HG02870 (cell line): ENCODE measurements around the gene ZNF775.
"Not testable (repeated sequence)": the region's sequence is repeated elsewhere in the genome, so short reads cannot be mapped to it uniquely, and the experiment has no call there.

ENCODE experiments used
- ATAC-seq: cut with Tn5 transposase; IDR thresholded peaks from one replicate; pipeline ENCODE4 v1.9.1; 2021; ENCODE audit warnings: mild to moderate bottlenecking, moderate library complexity; ENCODE audit not compliant: unreplicated experiment

The ZNF775 gene

DNA sequence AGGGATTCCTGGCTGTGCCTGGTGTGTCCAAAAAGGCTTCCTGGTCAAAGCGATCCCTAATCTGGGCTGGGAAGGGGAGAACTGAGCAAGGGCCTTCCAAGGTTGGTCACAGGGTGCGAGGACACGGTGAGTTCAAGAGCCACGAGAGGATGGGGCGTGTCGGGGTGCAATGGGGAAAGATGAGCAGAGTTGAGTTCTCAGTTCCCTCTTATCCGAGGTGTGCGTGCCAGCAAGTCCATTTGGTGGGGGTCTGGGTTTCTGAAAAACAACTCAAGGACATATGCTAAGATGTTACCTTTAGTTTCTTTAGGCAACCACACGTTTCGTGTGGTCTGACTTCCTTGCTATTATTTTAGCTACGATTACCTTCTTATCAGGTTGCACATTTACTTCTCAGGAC lies 1.3 kb downstream of the ZNF775 start:
- no peak for ATAC-seq

DNA sequence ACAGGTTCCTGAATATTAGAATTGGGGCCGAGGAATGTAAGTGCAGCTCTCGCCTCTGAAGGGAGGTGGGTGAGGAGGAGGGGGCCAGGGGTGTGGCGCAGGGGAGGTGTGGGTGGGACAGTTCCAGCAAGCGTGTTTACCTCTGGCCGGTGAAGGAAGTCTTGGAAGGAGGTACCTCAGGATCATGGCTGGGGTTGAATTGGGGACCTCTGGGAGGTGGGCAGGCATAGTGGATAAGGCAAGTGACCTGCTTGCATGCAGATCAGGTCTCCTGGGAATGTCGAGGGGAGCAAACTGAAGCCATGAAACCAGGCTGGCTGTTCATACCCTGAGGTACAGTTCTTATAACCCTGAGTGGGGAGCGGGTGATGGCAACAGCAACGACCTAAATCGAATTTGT lies 2.0 kb downstream of the ZNF775 start:
- no peak for ATAC-seq

DNA sequence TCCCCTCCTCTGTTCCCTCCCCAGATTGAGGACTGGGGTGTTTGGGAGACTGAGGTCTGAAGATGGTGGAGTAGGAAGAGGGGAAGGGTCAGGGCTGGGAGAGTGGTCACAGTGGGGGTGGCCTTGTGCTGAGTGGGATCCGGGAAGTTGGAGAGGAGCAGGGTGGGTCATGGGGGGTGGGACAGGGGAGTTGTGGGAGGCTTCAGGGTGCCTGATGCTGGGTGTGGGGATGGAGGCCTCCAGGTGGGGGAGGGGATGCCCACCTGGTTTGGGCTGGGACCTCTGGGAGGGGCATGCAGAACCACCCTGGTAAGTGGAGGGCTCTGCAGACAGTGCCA lies 2.6 kb downstream of the ZNF775 start:
- ATAC-seq, result no peak

DNA sequence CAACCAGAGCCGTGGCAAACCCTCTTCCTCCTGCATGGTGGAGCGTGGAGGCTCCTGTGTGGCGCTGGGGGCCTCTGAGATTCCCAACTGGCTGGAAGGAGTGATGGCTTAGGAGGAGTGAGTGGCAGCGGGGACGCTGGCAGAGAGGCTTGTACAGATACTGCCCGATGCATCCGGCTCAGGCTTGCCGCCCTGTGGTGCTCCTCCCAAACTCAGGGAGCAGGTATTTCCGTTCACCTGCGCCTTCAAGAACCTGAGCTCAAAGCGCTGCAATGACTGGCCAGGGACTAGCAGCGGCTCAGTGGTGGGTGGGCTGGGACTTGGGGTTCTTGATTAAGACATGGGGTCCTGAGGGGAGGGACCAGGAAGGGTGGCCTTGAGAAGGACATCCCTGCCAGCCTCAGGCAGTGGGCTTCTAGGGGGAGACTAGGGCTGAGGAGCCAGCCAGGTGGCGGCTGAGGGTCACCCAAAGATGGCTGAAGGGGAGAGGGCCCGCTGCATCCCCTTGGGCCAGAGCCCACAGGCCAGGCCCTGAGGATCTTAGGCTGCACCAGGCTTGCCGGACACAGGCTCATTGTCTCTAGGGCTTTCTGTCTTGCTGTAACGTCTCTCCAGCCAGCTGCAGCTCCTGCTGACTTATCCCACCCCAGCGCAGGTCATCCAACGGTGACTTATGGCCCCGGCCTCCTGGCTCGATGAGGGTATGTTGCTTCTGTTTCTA lies 3.2 kb downstream of the ZNF775 start:
- no peak for ATAC-seq

DNA sequence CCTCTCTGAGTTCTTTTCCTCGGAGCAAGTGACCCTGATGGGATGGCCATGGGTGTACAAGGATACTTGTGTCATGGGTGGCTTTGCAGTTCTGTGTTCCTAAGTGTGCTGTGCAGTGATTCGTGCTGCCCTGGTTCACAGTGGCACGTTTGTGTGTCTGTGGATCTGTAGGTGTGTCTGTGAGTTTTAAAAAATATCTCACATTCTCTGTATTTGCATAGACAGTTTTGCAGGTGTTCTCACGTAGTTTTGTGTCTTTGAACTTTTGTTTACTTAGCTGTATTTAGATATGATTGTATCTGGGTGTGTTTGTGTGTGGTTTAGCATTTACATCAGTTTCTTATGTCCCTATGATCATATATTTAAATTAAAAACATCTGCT lies 3.7 kb downstream of the ZNF775 start:
- no peak for ATAC-seq

DNA sequence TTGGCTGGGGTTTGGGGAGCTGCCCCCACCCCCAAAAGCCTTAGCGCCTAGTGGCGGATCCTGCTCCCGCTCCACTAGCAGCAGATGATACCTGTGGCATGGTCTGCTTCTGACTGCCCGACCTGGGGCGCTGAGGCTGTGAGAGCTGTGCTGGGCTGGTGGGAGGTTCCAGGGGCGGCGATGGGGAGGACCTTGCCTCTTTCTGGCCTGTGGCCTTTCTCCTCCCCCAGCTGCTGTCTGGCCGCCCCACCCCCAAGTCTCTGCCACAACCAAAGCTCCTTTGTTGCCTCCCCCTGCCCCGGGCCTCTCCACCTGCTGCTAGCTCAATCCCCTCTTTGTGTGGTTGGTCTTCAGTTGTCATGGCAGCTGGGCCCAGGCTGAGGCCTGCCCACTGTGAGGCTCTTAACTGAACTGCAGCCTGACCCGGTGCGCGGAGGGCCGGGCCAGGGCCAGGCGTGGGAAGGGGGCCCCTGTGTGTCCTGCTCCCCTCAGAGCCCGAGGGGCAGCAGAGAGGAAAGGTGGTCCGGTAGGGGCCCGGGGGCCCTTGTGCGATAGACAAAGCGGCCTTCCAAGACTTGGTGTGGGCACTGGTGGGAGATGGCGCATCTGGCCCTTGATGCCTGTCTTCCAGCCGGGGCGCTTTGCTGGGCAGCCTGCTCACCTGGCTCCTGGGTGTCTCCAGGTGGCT lies 4.7 kb downstream of the ZNF775 start:
- ATAC-seq, result no peak

DNA sequence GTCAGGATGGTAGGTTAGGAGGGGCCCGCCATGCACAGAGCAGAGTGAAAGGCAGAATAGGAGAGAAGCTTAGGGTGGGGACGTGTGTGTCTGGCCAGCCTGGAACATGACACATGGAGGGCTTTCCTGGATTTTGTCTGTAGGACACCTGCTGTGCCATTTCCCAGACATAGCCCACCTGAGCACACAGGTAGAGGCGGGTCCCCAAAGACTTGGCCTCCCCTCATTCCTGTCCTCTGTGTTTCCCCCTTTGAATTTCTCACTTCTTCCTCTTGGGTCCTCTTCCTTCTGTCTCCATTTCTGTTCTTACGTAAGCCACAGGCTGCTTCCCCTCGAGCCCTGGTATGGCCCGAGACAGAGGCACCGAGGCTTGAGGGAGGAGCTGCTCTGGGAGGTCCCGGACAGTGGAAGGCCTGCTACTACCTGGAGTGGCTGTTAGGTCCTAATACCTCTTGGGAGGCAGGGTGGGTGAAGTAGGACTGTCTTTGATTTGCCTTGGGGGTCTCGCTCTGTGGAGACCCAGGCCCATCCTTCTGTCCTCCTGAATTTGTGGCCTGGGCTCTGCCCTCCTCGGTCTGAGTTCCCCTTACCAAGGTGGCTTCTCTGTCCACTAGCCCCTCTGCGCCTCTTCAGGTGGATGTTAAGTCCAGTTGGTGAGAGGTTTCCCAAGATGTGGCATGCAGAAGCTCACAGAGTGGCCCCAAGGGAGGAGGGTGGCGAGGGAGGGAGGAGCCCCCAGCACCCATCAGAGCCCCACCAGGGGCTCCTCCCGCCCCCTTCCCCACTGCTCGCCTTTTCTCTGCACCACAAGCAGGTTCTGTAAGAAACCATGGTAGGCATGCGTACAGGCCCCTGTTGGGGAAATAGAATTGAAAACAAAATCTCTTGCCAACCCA lies 5.5 kb downstream of the ZNF775 start:
- ATAC-seq, result no peak

DNA sequence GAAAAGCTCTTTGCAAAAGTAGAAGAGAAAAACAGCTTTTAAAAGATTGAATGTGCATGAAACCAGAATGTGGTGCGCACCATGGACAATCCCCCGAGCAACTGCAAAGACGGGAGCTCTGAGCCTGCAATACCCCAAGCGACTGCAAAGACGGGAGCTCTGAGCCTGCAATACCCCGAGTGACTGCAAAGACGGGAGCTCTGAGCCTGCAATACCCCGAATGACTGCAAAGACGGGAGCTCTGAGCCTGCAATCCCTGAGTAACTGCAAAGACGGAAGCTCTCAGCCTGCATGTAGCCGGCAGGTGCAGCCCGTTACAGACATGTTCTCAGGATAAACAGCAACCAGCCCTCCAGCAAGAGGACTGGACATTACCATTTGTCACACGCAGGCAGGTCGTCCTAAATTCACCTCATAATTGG lies 6.2 kb downstream of the ZNF775 start:
- ATAC-seq, result no peak

DNA sequence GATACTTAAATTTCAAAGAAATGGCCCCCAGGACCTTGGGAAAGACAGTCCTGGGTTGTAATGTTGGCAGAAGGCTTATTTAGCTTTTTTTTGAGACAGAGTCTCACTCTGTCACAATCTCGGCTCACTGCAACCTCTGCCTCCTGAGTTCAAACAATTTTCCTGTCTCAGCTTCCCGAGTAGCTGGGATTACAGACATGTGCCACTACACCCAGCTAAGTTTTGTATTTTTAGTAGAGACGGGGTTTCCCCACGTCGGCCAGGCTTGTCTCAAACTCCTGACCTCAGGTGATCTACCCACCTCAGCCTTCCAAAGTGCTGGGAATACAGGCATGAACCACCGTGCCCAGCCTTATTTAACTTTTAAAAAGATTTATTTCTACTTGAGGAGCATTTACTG lies 6.8 kb downstream of the ZNF775 start:
- not testable (repeated sequence) for ATAC-seq

DNA sequence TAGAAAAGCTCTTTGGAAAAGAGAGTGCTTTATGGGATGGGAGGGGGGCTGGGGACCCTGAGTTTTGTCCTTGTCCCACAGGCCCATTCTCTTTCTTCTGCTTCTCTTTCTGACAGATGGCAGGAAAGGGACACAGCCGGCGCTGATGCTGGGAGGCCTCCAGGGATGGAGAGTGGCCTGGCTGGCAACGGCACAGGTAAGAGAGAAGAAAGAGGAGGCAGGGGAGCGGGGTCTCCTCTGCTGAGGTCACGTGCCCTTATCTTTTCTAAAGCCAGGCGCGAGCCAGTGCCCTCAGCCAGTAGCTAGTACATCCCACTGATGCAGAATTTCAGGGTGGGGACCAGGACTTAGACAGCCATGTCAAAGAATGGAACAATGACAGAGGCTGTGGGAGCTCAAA lies 9.2 kb downstream of the ZNF775 start:
- no peak for ATAC-seq

DNA sequence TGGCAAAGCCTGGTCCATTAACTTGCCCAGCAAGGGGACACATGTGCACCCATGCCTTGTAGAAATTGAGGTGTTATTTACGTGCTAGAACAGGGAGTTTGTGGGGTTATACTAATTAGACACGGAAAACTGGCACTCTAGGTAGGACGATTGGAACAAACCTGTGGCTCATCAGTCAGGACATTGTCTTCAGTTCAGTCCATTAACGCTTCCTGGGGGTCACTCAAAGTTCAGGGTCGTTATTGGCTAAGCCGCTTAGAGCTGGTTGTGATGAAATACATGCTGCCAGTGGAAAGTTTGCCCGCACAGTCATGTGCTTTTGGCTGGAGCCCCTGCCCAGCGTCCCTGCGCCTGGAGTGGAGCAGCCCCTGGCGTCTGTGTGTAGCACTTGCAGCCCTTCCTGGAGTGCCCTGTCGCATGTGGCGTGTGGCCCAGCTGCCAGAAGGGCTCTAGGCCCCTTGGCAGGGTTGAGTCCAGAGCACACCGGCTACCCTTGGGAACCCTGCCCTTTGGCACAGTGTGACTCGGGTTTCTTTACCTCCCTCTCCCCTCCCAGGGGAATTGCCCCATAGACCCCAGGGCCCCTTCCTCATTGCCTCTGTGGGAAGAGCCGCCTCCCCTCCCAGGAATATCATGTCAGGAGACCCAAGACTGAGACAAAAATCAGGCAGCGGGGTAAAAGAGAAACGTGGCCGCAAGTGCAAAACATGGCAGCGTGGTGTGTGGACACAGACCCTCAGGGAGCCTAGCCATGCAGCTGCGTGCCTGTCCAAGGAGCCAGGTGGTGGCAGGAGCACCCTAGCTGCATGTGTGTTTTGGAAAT lies 9.8 kb downstream of the ZNF775 start:
- no peak for ATAC-seq

DNA sequence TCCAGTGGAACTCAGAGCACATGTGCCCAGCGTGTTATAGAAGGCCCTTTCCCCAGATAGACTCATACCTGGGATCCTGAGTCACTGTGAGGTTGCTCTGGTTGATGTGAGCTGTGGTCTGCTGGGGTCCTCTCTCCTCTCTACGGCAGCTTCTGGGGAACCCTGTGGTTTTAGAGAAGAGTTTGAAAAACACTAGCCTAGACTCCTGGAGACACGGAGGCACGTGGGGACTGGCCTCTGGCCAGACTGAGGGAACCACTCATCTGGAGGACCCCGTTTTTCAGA lies 10.3 kb downstream of the ZNF775 start:
- no peak for ATAC-seq

DNA sequence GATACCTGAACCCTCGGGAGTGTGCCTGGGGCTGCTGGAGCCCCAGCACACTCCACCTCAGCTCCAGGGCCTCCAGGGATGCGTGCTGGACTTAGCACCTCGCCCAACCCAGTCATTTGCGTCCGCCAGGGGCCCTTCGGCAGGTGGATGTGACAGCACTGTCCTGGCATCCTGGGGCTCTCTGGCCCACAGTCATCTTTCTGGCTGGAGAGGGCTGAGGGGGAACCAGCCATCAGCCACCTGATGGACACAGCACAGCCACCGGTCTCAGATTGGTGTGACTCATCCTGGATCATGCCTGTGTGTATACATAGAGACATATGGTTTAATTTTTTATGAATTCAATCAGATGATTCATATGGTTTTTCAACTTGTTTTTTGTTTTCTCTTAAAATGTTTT lies 11.1 kb downstream of the ZNF775 start:
- no peak for ATAC-seq

DNA sequence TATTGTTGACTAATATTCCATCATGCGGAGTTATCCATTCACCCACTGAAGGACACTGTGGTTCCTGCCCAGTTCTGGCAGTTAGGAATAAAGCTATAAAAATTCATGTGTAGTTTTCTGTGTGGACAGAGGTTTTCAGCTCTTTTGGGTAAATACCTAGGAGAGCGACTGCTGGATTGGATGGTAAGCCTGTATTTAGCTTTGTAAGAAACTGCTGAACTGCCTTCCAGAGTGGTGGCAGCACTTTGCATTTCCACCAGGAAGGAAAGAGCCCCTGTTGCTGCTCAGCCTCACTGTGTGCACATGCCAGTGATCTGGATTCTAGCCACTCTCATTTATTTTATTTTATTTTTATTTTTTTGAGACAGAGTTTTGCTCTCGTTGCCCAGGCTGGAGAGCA lies 14.2 kb downstream of the ZNF775 start:
- no peak for ATAC-seq

DNA sequence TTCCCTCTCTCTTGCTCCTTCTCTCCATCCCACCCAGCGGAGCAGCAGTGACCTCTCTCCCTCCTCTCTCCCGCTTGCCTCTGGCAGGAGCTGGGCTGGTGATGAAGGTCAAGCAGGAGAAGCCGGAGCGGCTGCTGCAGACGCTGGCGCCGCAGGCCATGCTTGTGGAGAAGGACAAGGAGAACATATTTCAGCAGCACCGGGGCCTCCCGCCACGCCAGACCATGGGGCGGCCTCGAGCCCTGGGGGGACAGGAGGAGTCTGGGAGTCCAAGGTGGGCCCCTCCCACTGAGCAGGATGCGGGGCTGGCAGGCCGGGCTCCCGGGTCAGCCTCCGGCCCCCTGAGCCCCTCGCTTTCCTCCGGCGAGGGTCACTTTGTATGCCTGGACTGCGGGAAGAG lies 17.3 kb downstream of the ZNF775 start:
- ATAC-seq, result no peak

DNA sequence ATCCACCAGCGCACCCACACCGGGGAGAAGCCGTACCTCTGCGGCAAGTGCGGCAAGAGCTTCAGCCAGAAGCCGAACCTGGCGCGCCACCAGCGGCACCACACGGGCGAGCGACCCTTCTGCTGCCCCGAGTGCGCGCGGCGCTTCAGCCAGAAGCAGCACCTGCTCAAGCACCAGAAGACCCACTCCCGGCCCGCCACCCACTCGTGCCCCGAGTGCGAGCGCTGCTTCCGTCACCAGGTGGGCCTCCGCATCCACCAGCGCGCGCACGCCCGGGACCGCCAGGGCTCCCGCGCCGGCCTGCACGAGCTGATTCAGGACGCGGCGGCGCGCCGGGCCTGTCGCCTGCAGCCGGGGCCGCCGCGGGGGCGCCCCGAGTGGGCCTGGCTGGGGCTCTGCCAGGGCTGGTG lies 17.7 kb downstream of the ZNF775 start:
- no peak for ATAC-seq

DNA sequence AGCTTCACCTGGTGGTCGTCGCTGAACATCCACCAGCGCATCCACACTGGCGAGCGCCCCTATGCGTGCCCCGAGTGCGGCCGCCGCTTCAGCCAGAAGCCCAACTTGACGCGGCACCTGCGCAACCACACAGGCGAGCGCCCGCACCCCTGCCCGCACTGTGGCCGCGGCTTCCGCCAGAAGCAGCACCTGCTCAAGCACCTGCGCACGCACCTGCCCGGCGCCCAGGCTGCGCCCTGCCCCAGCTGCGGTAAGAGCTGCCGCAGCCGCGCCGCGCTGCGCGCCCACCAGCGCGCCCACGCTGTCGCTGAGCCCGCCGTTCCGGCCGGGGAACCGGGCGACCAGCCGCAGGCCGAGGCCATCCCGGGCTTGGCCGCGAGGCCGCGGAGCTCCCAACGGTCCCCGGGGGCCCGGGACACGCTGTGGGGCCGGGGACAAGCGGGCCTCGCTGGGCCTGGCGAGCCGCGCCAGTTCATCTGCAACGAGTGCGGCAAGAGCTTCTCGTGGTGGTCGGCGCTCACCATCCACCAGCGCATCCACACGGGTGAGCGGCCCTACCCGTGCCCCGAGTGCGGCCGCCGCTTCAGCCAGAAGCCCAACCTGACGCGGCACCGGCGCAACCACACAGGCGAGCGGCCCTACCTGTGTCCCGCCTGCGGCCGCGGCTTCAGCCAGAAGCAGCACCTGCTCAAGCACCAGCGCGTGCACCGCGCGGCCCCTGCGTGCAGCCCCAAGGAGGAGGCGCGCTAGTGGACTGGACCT lies 18.4 kb downstream of the ZNF775 start:
- no peak for ATAC-seq

DNA sequence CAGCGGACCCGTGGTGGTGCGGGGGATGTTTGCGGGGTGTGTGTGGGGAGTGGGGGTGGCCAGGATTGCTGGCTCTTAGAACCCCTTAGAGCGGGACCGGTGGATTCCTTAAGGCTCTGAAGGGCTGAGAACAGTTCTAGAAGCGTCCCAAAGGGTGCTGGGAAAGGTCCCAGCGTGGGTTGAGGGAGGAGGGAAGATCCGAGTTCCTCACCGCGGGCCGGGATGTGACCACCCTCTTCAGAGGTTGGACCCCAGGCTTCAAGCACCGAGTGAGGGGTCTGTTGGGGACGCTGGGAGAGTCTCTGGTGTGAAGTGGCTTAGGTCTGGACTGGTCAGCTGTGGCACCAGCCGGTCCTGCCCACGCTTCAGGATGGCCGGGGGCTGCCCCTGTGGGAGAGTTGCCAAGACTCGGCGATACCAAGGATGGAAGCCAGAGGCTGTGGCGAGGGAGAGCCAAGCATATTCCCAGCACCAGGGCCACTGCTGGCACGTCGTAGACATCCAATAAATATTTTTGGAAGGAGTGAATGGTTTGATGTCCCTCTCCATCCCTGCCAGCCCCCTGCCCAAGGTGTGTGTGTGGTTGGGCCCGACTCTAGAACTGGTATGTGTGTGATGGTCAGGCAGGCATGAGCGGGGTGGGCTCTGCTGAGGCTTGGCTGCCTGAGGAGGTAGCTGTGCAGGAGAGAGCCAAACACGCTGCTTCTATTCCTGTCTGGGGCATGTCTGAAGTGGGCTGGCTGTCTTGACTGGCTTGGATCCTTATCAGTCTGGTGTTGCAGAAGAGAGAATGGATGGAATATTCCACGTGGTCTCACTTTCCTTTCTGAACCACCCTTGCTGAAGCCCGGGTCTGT lies 19.2 kb downstream of the ZNF775 start:
- no peak for ATAC-seq

DNA sequence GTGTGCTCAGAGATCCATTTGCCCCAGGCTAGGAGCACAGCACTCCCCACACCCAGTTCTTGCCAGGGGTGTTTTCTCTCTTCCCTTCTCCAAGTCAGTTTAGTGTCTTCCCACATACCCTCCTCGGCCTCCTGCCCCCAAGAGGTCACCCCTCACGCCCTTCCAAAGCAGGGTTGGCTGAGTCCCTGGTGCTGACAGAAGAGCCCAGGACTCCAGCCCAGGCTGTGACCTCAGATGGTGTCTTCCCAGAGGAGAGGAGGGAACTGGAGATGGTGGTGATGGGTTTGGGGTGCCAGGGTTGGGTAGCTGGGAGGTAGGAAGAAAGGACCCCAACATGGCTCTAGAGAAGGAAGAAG lies 19.8 kb downstream of the ZNF775 start:
- no peak for ATAC-seq
